ENCODE measurements around the gene GDPD3. TPM values are rescaled to one million over a fixed set of nuclear protein-coding genes. Genes with fewer than 3 reads are reported as not detected.

Gene GDPD3
- total and polyA plus RNA-seq, 9 of the 15 experiments (the other 6 are each of a cell fraction or from before 2014, with no cell fraction given): 0.47 to 3.9 (median 1.1) TPM

DNA sequence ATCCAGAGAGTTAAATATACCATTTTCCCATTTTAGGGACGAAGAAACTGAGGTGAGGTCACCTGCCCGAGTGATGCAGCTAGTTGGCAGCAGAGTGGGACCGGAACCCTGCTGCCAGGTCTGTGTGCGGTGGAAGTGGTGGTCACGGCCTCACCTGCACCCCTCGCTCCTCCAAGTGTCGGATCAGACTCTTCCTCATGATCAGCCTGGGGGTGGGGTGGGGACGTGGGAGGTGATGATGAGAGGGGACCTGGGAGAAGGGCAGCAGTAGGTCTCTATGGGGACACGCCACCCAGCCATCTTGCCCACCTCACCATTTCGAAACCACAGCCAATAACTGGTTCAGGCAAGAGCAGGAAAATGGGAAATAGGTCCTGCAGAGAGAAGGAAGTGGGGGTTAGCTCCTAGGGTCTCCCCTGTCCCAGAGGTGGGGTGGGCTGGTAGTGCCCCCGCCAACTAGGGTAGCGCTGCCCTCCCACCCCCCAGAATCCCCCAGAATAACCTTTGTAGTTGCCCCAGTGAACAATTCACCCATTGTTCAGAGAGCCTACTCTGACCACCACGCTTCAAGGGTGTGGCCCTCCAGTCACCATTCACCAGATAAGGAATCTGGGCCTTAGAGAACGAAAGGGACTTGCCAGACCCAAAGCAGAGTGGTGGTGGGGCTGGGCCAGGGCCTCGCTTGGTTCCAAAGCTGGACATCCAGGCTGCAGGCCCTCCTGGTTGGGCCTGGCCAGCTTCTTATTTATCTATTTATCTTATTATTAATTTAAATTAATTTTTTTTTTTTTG lies 5.1 kb downstream of the GDPD3 start (continued):
- peak; percentile 42; the same call in 1 of the 2 replicates for TF ChIP-seq MYC (IDR thresholded peaks at IDR 0.05; ENCODE audit: low read depth, low read length)
- TF ChIP-seq MYC (CRISPR knock-in tag; IDR thresholded peaks at IDR 0.05; ENCODE audit: borderline replicate concordance, low read depth): no peak

DNA sequence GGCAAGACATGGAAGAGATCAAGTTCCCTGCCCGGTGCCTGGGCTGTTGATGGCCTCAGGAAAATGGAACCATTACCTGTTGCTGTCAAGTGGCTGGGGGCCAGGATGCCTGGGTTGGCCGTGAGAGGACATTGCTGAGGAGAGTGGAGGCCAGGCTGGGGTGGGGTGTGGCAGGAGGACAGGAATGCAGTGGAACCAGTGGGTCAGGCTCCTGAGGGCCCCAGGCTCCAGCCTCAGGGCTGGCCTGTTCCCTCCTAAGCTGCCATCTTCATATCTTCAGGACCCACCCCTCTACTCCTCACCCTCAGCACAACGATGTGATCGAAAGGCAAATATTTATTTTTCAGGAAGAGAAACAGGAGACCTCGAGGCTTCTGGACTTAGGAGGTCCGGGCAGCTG lies 8.8 kb downstream of the GDPD3 start:
- Histone ChIP-seq H2AFZ (ENCODE audit: low read depth, low read length) (no peak overlapping the region), H3K4me1 (replicated peaks in 1 of 2; ENCODE audit: control insufficient read depth in 2 of 2, insufficient read depth in 2 of 2, low read length in 2 of 2) (peaks cover 4 to 8% of the 10 kb centered on the region in 2 experiments; a peak in 4 of 5 replicates), H3K4me3 (no peak overlapping the region), H4K20me1 (replicated peaks; ENCODE audit: control insufficient read depth, insufficient read depth, low read length) (no peaks in the 10 kb centered on the region), H3K9ac (ENCODE audit: insufficient read depth in 1 of 2, low read depth in 2 of 2, low read length in 2 of 2) (peak overlapping the region in 1 of 2 experiments; percentile 73; a peak in 1 of 4 replicates), H3K27ac (ENCODE audit: extremely low read depth, low read depth, low read length) (no peak overlapping the region), H3K9me1 (ENCODE audit: control insufficient read depth, insufficient read depth, low read length) (peaks cover 2% of the 10 kb centered on the region), H3K9me3 (replicated peaks; ENCODE audit: control insufficient read depth, insufficient read depth, low read depth, low read length) (no peaks in the 10 kb centered on the region), H3K36me3 (ENCODE audit: control insufficient read depth, insufficient read depth, low read length) (peaks cover 3% of the 10 kb centered on the region; the same call in 2 of the 3 replicates), H3K4me2 (ENCODE audit: insufficient read depth, low read length) (no peak overlapping the region), H3K27me3 (ENCODE audit: control insufficient read depth in 2 of 2, insufficient read depth in 2 of 2, low read length in 2 of 2) (no peaks in the 10 kb centered on the region), H3K79me2 (ENCODE audit: control insufficient read depth, insufficient read depth, low read length) (no peaks in the 10 kb centered on the region)
- no peak for ATAC-seq
- intact Hi-C loops (cut with micrococcal nuclease): no loop called here
- CTCF ChIA-PET (ENCODE audit: low intra/inter-chr PET ratio): no interaction called here
- in situ Hi-C loops (cut with MboI): no loop called here
- 44% methylated on average over 6 of the region's 6 CpGs for WGBS (ENCODE audit: insufficient coverage, low coverage, missing lambda C conversion rate)
- no peak for FAIRE-seq
- DNase-seq (ENCODE audit: extremely low read depth in 1 of 4, low spot score in 3 of 4): no peak
- no TSS peak for BruUV-seq (replicated peaks)
- POLR2A ChIA-PET: interaction anchor here (0.7 to 1.3 kb wide), 2 partner anchors 12 to 24 kb away, joined by 3 to 4 read pairs; partner anchors contain the start of gene TBX6
- TF ChIP-seq, protein P1, sequence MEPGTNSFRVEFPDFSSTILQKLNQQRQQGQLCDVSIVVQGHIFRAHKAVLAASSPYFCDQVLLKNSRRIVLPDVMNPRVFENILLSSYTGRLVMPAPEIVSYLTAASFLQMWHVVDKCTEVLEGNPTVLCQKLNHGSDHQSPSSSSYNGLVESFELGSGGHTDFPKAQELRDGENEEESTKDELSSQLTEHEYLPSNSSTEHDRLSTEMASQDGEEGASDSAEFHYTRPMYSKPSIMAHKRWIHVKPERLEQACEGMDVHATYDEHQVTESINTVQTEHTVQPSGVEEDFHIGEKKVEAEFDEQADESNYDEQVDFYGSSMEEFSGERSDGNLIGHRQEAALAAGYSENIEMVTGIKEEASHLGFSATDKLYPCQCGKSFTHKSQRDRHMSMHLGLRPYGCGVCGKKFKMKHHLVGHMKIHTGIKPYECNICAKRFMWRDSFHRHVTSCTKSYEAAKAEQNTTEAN (CRISPR knock-in tag; IDR thresholded peaks at IDR 0.05): no peak
- TF ChIP-seq, protein P2, sequence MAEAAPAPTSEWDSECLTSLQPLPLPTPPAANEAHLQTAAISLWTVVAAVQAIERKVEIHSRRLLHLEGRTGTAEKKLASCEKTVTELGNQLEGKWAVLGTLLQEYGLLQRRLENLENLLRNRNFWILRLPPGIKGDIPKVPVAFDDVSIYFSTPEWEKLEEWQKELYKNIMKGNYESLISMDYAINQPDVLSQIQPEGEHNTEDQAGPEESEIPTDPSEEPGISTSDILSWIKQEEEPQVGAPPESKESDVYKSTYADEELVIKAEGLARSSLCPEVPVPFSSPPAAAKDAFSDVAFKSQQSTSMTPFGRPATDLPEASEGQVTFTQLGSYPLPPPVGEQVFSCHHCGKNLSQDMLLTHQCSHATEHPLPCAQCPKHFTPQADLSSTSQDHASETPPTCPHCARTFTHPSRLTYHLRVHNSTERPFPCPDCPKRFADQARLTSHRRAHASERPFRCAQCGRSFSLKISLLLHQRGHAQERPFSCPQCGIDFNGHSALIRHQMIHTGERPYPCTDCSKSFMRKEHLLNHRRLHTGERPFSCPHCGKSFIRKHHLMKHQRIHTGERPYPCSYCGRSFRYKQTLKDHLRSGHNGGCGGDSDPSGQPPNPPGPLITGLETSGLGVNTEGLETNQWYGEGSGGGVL (CRISPR knock-in tag; IDR thresholded peaks at IDR 0.05): no peak
- TF ChIP-seq, protein P3, sequence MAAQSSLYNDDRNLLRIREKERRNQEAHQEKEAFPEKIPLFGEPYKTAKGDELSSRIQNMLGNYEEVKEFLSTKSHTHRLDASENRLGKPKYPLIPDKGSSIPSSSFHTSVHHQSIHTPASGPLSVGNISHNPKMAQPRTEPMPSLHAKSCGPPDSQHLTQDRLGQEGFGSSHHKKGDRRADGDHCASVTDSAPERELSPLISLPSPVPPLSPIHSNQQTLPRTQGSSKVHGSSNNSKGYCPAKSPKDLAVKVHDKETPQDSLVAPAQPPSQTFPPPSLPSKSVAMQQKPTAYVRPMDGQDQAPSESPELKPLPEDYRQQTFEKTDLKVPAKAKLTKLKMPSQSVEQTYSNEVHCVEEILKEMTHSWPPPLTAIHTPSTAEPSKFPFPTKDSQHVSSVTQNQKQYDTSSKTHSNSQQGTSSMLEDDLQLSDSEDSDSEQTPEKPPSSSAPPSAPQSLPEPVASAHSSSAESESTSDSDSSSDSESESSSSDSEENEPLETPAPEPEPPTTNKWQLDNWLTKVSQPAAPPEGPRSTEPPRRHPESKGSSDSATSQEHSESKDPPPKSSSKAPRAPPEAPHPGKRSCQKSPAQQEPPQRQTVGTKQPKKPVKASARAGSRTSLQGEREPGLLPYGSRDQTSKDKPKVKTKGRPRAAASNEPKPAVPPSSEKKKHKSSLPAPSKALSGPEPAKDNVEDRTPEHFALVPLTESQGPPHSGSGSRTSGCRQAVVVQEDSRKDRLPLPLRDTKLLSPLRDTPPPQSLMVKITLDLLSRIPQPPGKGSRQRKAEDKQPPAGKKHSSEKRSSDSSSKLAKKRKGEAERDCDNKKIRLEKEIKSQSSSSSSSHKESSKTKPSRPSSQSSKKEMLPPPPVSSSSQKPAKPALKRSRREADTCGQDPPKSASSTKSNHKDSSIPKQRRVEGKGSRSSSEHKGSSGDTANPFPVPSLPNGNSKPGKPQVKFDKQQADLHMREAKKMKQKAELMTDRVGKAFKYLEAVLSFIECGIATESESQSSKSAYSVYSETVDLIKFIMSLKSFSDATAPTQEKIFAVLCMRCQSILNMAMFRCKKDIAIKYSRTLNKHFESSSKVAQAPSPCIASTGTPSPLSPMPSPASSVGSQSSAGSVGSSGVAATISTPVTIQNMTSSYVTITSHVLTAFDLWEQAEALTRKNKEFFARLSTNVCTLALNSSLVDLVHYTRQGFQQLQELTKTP (IDR thresholded peaks at IDR 0.05; ENCODE audit: low read depth in 1 of 2, partially characterized antibody in 2 of 2): no peak
- TF ChIP-seq, protein P4, sequence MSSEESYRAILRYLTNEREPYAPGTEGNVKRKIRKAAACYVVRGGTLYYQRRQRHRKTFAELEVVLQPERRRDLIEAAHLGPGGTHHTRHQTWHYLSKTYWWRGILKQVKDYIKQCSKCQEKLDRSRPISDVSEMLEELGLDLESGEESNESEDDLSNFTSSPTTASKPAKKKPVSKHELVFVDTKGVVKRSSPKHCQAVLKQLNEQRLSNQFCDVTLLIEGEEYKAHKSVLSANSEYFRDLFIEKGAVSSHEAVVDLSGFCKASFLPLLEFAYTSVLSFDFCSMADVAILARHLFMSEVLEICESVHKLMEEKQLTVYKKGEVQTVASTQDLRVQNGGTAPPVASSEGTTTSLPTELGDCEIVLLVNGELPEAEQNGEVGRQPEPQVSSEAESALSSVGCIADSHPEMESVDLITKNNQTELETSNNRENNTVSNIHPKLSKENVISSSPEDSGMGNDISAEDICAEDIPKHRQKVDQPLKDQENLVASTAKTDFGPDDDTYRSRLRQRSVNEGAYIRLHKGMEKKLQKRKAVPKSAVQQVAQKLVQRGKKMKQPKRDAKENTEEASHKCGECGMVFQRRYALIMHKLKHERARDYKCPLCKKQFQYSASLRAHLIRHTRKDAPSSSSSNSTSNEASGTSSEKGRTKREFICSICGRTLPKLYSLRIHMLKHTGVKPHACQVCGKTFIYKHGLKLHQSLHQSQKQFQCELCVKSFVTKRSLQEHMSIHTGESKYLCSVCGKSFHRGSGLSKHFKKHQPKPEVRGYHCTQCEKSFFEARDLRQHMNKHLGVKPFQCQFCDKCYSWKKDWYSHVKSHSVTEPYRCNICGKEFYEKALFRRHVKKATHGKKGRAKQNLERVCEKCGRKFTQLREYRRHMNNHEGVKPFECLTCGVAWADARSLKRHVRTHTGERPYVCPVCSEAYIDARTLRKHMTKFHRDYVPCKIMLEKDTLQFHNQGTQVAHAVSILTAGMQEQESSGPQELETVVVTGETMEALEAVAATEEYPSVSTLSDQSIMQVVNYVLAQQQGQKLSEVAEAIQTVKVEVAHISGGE (CRISPR knock-in tag; IDR thresholded peaks at IDR 0.05): peak in 1 of 3 experiments; percentile 18; a peak in 1 of 6 replicates

Data from K562 (cell line).